H1 (cell line): ENCODE measurements around the gene MBOAT1.

Experiments
- CEBPB ChIP-seq: IDR thresholded peaks from 2 replicates; pipeline ENCODE4 v1.6.1; 2012; ENCODE audit warnings: low read depth, low read length
- CTCF ChIP-seq, 3 experiments: IDR thresholded peaks; 1 replicate in 2 of 3; 2 replicates in 1 of 3; pipeline versions ENCODE4 v1.5.1 to v1.6.1; 2011; ENCODE audit warnings: low read length in 3 of 3, mild to moderate bottlenecking in 3 of 3, inconsistent platforms in 2 of 3, low read depth in 1 of 3, moderate library complexity in 1 of 3; ENCODE audit not compliant: insufficient read depth in 1 of 3; ENCODE audit errors: control extremely low read depth in 1 of 3
- EGR1 ChIP-seq: IDR thresholded peaks from 2 replicates; pipeline ENCODE4 v1.6.1; 2011; ENCODE audit warnings: low read depth, low read length, borderline replicate concordance
- EZH2 ChIP-seq: fragments of 200-600 bp; sonication (generic); IDR thresholded peaks from 2 replicates; pipeline ENCODE4 v1.7.1; 2012; ENCODE audit warnings: low read depth, mild to moderate bottlenecking, moderate library complexity, low read length, inconsistent platforms; ENCODE audit not compliant: severe bottlenecking
- GABPA ChIP-seq: IDR thresholded peaks from 2 replicates; pipeline ENCODE4 v1.6.1; 2011; ENCODE audit warnings: mild to moderate bottlenecking, low read length, moderate library complexity, borderline replicate concordance; ENCODE audit not compliant: insufficient read depth
- MAFK ChIP-seq: IDR thresholded peaks from 2 replicates; pipeline ENCODE4 v1.6.1; 2012; ENCODE audit warnings: low read depth, mild to moderate bottlenecking, improper control_type of control experiment, low read length
- POLR2A ChIP-seq, 2 experiments: IDR thresholded peaks; 1 replicate in 1 of 2; 2 replicates in 1 of 2; pipeline ENCODE4 v1.6.1; 2011; ENCODE audit warnings: low read depth in 2 of 2, low read length in 2 of 2, mild to moderate bottlenecking in 2 of 2; ENCODE audit errors: control extremely low read depth in 1 of 2
- RAD21 ChIP-seq, 2 experiments: IDR thresholded peaks in 1 of 2; conservative IDR thresholded peaks in 1 of 2; 2 replicates each; pipeline ENCODE4 v1.6.1; 2011; ENCODE audit warnings: low read depth in 2 of 2, low read length in 2 of 2, improper control_type of control experiment in 1 of 2, inconsistent platforms in 1 of 2, mild to moderate bottlenecking in 1 of 2, moderate library complexity in 1 of 2
- RBBP5 ChIP-seq: IDR thresholded peaks from 2 replicates; pipeline ENCODE4 v1.7.1; 2012; ENCODE audit warnings: low read depth, mild to moderate bottlenecking, inconsistent platforms, low read length, moderate library complexity, borderline replicate concordance
- RFX5 ChIP-seq: IDR thresholded peaks from 2 replicates; pipeline ENCODE4 v1.6.1; 2011; ENCODE audit warnings: low read depth, low read length, improper control_type of control experiment, borderline replicate concordance
- RXRA ChIP-seq: IDR thresholded peaks from 2 replicates; pipeline ENCODE4 v1.6.1; 2011; ENCODE audit warnings: low read depth, mild to moderate bottlenecking, low read length, moderate library complexity; ENCODE audit not compliant: insufficient read depth
- SIN3A ChIP-seq, 2 experiments: IDR thresholded peaks in 1 of 2; conservative IDR thresholded peaks in 1 of 2; 2 replicates each; pipeline ENCODE4 v1.6.1; 2011 to 2012; ENCODE audit warnings: low read length in 2 of 2, improper control_type of control experiment in 1 of 2, low read depth in 1 of 2, mild to moderate bottlenecking in 1 of 2
- SRF ChIP-seq: IDR thresholded peaks from 2 replicates; pipeline ENCODE4 v1.6.1; 2011; ENCODE audit warnings: mild to moderate bottlenecking, low read depth, low read length, moderate library complexity
- TEAD4 ChIP-seq: IDR thresholded peaks from 2 replicates; pipeline ENCODE4 v1.6.1; 2012; ENCODE audit warnings: low read depth, low read length, inconsistent platforms, mixed read lengths

GRCh38 chr6:20242397-20242796 is 30.1 kb upstream of the MBOAT1 start:
- no peak for TF ChIP-seq CTCF (IDR thresholded peaks at IDR 0.05; ENCODE audit: control extremely low read depth in 1 of 3, insufficient read depth in 1 of 3, low read depth in 1 of 3, low read length in 3 of 3)
- TF ChIP-seq MAFK = no peak
- TF ChIP-seq CEBPB = no peak
- no peak for TF ChIP-seq EGR1
- TF ChIP-seq TEAD4 = no peak
- no peak for TF ChIP-seq SIN3A (conservative IDR thresholded peaks at IDR 0.05 in 1 of 2, IDR thresholded peaks at IDR 0.05 in 1 of 2; ENCODE audit: low read depth in 1 of 2, low read length in 2 of 2)
- no peak for TF ChIP-seq POLR2A (IDR thresholded peaks at IDR 0.05; ENCODE audit: control extremely low read depth in 1 of 2, low read depth in 2 of 2, low read length in 2 of 2)
- no peak for TF ChIP-seq RAD21 (IDR thresholded peaks at IDR 0.05 in 1 of 2, conservative IDR thresholded peaks at IDR 0.05 in 1 of 2; ENCODE audit: low read depth in 2 of 2, low read length in 2 of 2)
- no peak for TF ChIP-seq GABPA
- no peak for TF ChIP-seq RFX5
- TF ChIP-seq EZH2 = no peak
- no peak for TF ChIP-seq RXRA
- TF ChIP-seq RBBP5 = no peak
- no peak for TF ChIP-seq SRF
